Cardiac fibroblast (primary cell): ENCODE measurements around the gene LRIG2.

Source experiments
- DNase-seq, 2 donors: peaks; one replicate each; pipeline versions ENCODE4 v3.0.0 to v3.0.0-alpha.2; 2010; ENCODE audit warnings: low read depth in 2 of 2
- H3K4me3 ChIP-seq, 2 donors: replicated peaks in 1 of 2; 1 replicate in 1 of 2; 2 replicates in 1 of 2; pipeline ENCODE4 v1.5.1; 2011; ENCODE audit warnings: low read depth in 2 of 2, low read length in 2 of 2, mild to moderate bottlenecking in 2 of 2, moderate library complexity in 1 of 2
- TF ChIP-seq, protein P1 (sequence below): IDR thresholded peaks from one replicate; pipeline ENCODE4 v1.5.1; 2011; ENCODE audit warnings: low read depth, mild to moderate bottlenecking, low read length, inconsistent platforms

Gene LRIG2

GRCh38 chr1:113091988-113092594 is 19.1 kb downstream of the LRIG2 start:
- H3K4me3 ChIP-seq = no peak overlapping the region
- TF ChIP-seq, protein P1, sequence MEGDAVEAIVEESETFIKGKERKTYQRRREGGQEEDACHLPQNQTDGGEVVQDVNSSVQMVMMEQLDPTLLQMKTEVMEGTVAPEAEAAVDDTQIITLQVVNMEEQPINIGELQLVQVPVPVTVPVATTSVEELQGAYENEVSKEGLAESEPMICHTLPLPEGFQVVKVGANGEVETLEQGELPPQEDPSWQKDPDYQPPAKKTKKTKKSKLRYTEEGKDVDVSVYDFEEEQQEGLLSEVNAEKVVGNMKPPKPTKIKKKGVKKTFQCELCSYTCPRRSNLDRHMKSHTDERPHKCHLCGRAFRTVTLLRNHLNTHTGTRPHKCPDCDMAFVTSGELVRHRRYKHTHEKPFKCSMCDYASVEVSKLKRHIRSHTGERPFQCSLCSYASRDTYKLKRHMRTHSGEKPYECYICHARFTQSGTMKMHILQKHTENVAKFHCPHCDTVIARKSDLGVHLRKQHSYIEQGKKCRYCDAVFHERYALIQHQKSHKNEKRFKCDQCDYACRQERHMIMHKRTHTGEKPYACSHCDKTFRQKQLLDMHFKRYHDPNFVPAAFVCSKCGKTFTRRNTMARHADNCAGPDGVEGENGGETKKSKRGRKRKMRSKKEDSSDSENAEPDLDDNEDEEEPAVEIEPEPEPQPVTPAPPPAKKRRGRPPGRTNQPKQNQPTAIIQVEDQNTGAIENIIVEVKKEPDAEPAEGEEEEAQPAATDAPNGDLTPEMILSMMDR = no peak
- no peak for DNase-seq

GRCh38 chr1:113094506-113094905 is 21.5 kb downstream of the LRIG2 start:
- TF ChIP-seq, protein P1 = no peak
- no peak overlapping the region for H3K4me3 ChIP-seq
- no peak for DNase-seq

GRCh38 chr1:113095790-113096455 is 22.9 kb downstream of the LRIG2 start:
- no peak for DNase-seq
- no peak overlapping the region for H3K4me3 ChIP-seq
- TF ChIP-seq, protein P1 = no peak

DNA sequence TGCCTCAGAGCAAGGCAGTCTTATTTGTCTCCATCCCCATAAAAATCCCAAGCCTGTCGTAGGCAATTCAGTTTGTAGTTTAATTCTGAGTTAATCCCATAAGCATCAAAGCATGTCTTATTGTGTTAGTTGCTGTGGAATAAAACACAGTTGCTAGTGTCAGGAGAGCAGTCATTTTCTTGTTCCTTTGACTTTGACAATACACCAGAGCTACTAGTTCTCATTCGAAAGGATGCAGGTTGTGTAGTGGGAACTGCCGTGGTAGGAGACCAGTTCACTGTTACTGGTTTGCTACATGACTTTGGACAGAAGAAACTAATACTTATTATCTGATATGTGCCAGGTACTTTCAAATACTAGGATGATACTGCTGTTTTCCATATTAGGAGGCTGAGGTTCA is 23.5 kb downstream of the LRIG2 start:
- TF ChIP-seq, protein P1 = no peak
- no peak for DNase-seq
- no peak overlapping the region for H3K4me3 ChIP-seq

- no peak overlapping the region for H3K4me3 ChIP-seq
- TF ChIP-seq, protein P1 = no peak
- peak; percentile 14 to 46 for DNase-seq
Measured at GRCh38 chr1:113101588-113101987, 28.6 kb downstream of the LRIG2 start.

DNA sequence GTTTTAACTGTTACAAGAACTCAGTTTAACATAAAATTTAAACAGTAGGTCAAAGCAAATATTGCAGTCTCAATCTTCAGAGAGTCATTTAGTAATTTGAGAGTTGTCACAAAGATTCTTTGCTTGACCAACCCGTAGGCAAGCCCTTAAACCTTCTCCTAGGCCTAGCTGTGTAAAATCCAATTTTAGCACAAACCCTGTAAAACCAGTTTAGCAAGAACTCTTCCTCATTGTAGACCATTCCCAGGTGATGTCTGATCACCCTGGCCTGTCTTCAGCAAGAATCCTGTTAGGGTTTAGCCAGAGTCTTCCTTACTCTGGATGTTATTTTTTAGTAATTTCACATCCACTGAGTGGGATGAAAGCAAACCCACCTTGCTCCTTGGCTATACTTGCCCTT is 30.1 kb downstream of the LRIG2 start:
- no peak overlapping the region for H3K4me3 ChIP-seq
- DNase-seq = no peak
- TF ChIP-seq, protein P1 = no peak
